ENCODE data around the gene TTC4. TPM values are rescaled to one million over a fixed set of nuclear protein-coding genes. Genes with fewer than 3 reads are reported as not detected.

Gene TTC4
- total RNA-seq, result 21.6 TPM

DNA sequence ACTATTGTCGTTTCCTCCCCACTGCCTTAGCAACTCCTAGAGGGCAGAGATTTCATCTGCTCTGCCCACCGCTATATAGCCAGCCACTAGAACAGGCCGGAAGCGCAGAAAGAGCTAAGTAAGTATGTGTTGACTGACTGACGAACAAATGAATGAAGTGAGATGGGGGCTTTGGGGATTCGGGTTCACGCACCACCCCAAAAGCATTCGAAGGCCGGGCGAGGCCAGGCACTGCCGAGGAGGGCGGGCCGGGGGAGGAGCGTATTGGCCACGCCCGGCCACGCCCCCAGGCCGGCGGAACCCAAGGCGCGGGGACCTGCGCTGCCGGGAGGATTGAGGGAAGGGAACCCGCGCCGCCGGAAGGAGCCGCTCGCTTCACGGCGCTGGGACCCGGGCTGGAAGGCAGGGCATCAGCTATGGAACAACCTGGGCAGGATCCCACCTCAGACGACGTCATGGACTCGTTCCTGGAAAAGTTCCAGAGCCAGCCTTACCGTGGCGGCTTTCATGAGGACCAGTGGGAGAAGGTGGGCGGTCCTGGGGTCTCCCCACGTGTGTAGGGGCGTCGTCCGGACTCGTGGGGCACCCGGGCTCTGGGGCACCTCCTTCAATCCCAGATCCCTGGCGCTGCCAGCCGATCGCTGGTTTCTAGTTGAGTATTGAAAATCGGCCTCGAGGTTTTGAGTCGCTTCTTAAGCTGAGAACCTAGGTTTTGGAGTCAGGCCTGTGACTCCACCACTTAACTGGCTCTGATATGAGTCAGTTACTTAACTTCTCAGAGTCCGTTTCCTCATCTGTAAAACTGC is at the start of gene TTC4:
Gene TTC4, plus strand, starts transcription at position 369 of the 806 bp plus-strand sequence. Its CDS starts 48 bp downstream, at position 417.

DNA sequence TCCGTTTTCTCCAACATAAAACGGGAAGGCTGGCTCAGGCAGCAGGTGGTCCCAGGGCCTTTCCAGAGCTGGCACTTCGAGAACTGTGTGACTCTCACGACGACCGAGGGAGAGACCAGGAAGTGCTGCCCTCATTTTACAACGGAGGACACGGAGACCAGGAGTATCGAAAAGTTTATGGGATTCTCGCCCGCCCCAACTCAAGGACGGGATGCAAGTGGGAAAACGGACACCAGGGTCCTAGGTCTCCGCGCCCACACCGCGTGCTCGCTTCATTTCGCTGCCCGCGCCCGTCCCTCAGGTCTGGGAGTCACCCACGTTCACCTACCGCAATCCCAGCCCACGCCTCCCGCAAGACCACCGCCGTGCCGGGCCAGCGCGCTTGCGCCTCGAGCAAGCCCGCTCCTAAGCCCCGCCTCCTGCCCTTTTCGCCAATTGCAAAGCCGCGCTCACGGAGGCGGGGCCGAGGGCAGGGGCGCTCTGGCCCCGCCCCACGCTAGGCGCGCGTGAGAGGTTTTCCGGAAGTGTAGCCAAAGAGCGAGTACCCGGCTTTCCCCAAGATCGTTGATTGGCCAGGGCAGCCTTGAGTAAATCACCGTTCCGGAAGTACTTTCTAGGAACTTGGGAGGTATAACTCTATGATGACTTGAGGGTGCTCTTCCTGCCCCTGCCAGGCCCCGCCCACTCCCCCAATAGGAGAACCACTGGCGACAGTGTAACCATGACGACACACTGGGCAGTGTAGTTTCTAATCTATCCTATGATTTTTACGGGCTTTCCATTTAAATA is 48.7 kb downstream of the TTC4 start, which contains the start of gene PARS2:
Gene PARS2, minus strand, starts transcription at position 391 of the 789 bp plus-strand sequence. CDS start 5,362 bp downstream, outside the sequence.

Other genes starting within 250 kb of the TTC4 start
- gene ACOT11, start 167.6 kb upstream of the TTC4 start, total RNA-seq, result 7.2 TPM
- not detected for gene FAM151A, start 92.3 kb upstream of the TTC4 start, total RNA-seq
- gene MROH7, start 74.1 kb upstream of the TTC4 start, total RNA-seq, result 2.5 TPM
- 2.8 TPM for gene PARS2, start 48.7 kb downstream of the TTC4 start, total RNA-seq
- gene TTC22, start 85.5 kb downstream of the TTC4 start, total RNA-seq, result not detected
- gene DHCR24, start 171.3 kb downstream of the TTC4 start, total RNA-seq, result 63.2 TPM

Measured in parietal lobe (tissue), 1 donor.